HuH-7 (cell line): ENCODE data around the gene CETP.
"Not testable (repeated sequence)": the region's sequence is repeated elsewhere in the genome, so short reads cannot be mapped to it uniquely, and the experiment has no call there.

Experiments
- DNase-seq: peaks from one replicate; pipeline ENCODE4 v3.0.0; 2011; ENCODE audit warnings: low spot score

The CETP gene

DNA sequence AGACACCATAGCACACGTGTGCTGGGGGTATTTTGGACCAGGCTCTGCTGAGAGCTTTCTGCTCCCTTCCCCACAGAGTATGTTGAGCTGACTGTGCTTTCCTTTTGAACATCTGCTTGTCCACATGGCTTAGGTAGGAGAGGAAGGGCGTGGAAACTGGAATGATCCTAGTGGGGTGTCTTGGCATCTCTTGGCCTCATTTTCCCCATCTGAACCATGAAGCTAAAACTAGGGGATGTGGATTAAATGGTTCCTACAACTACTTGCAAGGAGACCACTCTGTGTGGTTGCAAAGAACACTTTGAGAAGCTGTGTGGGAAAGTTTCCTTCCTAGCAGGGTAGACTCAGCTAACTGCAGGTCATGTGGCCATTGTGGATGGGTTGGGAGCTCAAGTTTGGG, 20.9 kb downstream of the CETP start:
- no peak for DNase-seq

DNA sequence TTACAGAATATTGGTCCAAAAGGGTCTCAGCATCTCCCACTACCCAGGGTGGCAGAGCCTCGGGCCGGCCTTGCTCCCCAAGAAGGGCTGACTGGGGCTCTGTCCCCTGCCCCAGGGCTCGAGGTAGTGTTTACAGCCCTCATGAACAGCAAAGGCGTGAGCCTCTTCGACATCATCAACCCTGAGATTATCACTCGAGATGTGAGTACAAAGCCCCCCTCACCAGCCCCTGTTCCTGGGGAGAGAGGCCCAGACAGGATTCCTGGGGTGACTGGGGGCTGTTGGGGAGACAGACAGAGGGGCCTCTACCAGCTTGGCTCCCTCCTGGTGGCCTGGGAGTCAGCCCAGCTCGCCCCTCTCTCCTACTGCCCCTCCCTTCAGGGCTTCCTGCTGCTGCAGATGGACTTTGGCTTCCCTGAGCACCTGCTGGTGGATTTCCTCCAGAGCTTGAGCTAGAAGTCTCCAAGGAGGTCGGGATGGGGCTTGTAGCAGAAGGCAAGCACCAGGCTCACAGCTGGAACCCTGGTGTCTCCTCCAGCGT, 21.5 kb downstream of the CETP start:
- DNase-seq: peak; percentile 50

GRCh38 chr16:56984639-56985038, 22.9 kb downstream of the CETP start:
- DNase-seq: no peak

DNA sequence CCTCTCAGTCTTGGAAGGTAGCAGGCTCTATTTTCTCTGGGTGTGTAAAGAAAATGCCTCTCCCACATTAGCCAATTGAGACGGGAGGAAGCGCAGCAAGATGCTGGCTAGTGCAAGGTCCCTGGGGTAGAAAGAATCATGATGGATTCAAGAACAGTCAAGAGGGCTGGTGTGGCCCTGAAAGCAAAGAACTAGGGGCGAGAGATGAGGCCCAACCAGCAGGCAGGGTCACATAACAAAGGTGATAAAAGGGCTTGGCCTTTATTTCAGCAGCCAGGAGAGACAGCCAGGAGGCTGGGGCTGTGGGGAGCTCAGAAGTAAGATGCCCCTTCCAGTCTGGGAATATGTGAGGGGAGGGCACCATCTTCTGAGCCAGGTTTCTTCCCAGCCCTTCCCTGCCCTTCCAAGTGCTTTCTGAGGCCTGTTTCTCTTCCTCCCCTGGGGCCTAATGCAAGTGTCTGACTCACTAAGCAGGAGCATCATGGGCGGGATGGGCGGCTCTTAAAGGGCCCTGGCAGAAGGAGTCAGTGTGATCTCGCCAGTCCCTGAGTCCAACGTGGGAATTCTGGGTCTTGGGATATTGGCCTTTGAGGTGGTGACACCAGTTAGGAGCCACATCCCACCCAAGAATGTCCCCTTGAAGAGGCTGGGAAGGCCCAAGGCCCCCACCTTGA, 23.7 kb downstream of the CETP start:
- DNase-seq: no peak

GRCh38 chr16:56985962-56986360, 24.2 kb downstream of the CETP start:
- no peak for DNase-seq

DNA sequence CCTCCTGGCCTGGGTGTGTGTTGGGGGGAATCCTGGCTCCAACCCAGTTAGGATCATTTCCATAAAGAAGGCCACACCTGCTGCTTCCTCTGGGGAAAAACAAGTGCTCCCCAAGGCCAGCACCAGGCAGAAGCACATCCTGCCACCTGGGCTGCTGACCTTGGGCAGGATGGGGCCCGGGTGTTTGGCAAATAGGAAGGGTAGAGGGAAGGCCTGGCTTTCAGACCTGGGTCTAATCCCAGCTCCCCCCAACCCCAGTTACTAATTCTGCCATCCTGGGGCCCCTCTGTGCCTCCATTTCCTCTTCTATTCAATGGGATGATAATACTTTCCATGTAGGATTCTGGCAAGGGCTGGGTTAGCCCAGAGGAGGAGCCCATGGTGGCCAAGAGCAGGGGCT, 24.6 kb downstream of the CETP start:
- DNase-seq: no peak

DNA sequence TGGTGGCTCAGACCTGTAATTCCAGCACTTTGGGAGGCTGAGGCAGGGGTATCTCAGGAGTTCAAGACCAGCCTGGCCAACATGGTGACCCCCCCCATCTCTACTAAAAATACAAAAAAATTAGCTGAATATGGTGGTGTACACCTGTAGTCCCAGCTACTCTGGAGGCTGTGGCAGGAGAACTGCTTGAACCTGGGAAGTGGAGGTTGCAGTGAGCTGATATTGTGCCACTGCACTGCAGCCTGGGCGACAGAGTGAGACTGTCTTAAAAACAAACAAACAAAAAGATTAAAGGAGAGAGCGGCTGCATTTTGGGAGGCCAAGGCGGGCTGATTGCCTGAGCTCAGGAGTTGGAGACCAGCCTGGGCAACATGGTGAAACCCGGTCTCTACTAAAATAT, 25.2 kb downstream of the CETP start:
- DNase-seq: not testable (repeated sequence)

DNA sequence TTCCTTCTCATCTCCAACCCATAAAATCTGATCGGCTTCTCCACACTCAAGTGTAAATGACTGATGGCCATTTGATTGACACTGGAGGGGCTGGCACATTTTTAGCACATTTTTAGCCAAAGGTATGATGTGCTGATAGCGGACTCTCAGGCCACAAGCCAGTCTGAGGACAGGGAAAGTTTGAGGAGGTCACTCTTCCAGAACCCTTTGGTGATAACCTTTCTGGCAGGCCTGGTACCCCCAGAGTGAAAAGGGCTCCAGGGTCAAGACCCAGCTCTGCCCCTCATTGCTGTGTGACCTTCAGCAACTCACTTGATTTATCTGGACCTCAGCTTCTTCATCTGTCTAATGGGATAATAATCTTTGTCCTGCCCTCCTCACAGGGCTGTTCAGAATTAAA, 25.9 kb downstream of the CETP start:
- DNase-seq: no peak

DNA sequence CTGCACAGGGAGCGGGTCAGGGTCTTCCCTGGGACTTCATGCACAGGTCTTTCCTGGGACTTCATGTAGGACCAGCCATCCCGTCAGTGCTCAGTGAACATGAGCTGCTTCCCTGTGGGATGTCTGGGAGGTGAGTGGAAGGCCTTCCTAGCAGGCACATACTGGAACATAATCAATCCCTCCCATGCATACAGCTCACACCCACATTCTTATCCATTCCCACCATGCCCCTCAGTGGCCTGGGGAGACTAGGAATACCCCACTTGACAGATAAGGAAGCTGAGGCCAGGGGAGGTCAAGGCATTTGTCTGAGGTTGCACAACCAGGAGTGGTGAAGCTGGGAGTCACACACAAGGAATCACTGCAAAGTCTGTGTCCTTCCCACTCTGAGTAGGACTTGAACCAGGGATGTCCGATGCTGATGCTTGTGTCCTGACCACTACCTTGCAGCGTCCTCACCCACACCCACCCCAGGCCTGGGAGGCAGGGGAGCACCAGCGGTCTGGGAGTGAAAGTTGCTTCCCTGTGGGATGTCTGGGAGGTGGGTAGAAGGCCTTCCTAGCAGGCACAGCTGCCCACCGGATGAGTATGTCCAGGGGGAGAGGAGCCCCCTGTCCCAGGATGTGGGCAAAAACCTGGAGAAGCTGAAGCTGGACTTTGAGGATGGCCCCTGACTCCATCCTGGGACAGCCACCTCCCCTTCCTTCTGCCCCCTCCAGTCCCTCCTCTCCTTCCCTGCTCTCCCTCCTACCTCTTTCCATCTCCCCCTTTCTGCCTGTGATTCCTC, 26.6 kb downstream of the CETP start:
- no peak for DNase-seq

DNA sequence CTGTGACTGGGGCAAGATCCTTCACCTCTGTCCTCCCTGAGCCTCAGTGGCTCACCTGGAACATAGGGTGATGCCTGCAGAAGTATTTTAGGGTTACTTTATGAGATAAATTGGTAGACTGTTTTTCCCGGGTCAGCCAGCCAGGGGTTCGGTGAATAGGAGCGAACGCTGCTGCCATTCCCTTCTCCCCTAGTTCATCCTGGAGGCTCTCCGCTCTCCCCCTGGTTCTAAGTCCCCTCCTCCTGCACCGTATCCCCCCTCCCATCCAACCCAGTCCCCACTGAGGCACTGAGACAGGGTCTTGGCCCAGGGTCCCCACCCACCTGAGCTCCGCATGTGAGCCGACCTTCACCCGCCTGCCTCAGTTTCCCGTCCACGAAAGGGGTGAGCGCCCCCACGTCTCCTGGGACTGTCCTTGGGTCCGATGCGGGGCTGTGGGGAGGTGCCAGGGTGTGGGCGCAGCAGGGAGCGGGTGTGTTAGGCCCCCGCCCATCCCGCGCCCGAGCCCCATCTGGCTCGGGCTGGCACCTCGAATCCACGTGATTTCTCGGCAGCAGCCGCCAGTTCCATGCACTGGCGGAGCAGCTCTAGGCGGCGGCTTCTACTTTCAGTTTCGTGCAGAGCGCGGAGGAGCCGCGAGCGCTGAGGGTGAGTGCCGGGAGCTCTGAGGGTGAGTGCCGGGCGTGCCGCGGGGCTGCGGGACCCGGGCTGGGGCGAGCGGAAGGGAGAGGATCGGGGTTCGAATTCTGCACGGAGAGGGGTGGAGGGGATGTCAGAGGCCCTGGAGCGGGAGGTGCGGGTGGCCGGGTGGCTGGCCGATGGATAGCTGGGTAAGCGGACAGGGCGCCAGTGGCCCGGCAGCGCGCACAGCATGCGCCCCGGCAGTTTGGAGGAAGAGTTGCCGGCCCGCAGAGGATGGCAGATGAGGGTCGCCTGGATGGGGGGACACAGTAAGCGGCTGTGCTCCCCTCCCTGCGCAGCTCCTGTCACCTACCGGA, 27.5 kb downstream of the CETP start, which contains the start of gene NLRC5:
NLRC5 (plus strand) TSS at position 610 of the 998 bp plus-strand sequence. CDS start 31,156 bp downstream, outside the sequence.
- peak; percentile 74 for DNase-seq

DNA sequence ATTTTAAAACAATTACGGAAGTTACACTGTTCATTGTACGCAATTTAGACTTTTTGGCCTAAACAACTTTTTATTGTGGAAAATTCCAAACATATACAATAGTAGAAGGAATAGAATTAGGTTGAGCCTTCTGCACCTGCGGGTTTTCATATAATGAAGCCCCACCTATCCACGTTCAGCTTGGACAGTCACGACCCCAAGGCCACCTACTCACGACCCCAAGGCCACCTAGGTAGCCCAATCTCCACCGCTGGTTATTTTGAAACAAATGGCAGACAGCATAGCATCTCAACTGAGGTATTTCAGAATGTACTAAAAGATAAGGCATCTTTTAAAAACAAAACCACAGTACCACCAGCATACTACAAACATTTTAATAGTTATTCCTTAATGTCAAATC, 28.2 kb downstream of the CETP start:
- no peak for DNase-seq

GRCh38 chr16:56990407-56991286, 28.9 kb downstream of the CETP start:
- no peak for DNase-seq

GRCh38 chr16:56992431-56992830, 30.7 kb downstream of the CETP start:
- DNase-seq: not testable (repeated sequence)

DNA sequence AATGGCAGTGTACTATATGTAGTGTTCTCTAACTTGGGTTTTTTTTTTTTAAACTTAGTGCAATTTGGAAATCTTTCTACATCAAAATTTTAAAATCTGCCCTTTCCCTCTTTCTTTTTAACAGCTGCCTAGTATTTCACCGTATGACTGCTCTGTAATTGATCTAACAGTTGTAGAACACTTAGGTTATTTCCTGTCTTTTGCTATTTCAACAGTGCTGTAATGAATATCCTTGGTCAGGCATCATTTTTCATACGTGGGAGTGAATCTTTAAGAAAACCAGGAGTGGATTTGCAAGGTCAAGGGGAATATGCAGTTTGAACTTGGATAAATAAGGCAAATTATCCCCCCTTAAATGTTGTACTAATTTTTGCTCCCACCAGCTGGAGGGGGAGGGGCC, 31.5 kb downstream of the CETP start:
- DNase-seq: no peak

- DNase-seq: no peak
These were observed 32.6 kb downstream of the CETP start for GRCh38 chr16:56994311-56994710.

- DNase-seq: no peak
These were observed 33.5 kb downstream of the CETP start for GRCh38 chr16:56995136-56995805.

GRCh38 chr16:56997264-56997663, 35.5 kb downstream of the CETP start:
- DNase-seq: no peak

- DNase-seq: no peak
These were observed 36.2 kb downstream of the CETP start for GRCh38 chr16:56997931-56998330.

DNA sequence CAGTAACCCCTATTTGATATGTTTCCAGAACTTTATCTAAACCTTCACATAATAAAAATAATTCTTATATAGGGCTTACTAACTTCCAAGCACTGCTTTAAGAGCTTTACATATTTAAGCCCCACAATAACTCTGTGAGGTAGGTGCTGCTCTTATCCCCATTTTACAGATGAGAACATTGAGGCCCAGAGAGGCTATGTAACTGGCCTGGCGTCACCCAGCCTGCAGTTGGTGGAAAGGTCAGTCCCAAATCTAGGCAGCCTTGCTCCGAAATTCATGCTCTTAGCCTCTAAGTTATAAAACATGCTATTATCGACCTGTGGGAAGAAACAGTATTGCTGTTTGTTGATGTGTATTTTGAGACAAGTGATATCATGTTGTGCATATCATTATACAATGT, 36.6 kb downstream of the CETP start:
- no peak for DNase-seq

DNA sequence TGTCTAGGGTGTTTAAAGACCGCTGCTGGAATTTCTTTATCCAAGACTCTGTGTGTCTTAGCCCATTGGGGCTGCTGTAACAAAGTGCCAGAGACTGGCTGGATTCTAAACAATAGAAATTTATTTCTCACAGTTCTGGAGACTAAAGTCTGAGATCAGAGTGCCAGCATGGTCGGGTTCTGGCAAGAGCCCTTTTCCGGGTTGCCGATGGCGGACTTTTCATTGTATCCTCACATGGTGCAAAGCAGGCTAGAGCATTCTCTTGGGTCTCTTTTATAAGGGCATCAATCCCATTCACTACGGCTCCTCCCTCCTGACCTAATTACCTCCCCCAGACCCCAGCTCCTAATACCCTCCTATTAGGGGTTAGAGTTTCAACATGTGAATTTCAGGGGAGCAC, 37.1 kb downstream of the CETP start:
- DNase-seq: no peak
